OCI-LY1 (cell line): ENCODE results near the gene CLDND1.

Experiments used
- EZH2 ChIP-seq: fragments of 200-600 bp; sonication (generic), shearing (Covaris generic); IDR thresholded peaks from 2 replicates; pipeline ENCODE4 v1.8.0; 2017; ENCODE audit warnings: borderline replicate concordance, mixed run types, mild to moderate bottlenecking, antibody characterized with exemption, low read length, moderate library complexity, mixed read lengths
- TF ChIP-seq, protein P1 (sequence below): fragments of 200-600 bp; sonication (generic), shearing (Covaris generic); IDR thresholded peaks from 2 replicates; pipeline ENCODE4 v1.5.1; 2017; ENCODE audit warnings: mild to moderate bottlenecking, antibody characterized with exemption, low read length, moderate library complexity, mixed read lengths

DNA sequence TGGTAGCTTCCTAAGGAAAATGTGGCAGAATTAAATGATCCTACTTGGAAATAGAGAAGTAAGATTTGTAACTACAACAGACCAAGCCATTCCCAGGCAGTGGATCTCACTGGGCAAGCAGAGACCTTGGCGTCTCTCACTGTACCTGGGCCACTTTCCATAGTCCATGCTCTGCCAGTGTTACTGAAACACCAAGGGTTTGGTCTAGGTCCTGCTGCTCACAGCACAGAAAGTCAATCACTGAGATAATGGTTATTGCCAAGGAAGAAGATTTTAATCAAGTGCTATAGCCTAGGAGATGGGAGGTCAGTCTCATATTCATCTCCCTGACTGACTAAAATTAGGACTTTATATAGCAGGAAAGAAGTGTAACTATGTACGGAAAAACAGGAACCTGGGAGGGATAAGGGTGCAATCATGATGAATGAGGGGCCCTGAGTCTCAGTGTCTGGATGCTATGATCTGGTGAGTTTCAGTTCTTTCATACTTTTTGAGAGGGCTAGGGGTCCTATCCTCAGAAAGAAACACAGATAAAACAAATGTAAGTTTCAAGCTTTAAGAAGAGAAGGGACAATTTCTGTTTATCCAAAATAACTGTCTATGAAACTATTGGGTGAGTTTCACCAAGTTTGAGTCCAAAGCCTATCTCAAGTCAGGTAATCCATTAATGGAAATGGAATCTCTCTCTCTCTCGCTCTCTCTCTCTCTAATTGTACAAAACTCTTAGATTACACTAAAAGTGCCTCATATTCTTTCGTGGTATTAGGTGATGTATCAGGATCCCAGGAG, 29.7 kb upstream of the CLDND1 start:
- TF ChIP-seq, protein P1, sequence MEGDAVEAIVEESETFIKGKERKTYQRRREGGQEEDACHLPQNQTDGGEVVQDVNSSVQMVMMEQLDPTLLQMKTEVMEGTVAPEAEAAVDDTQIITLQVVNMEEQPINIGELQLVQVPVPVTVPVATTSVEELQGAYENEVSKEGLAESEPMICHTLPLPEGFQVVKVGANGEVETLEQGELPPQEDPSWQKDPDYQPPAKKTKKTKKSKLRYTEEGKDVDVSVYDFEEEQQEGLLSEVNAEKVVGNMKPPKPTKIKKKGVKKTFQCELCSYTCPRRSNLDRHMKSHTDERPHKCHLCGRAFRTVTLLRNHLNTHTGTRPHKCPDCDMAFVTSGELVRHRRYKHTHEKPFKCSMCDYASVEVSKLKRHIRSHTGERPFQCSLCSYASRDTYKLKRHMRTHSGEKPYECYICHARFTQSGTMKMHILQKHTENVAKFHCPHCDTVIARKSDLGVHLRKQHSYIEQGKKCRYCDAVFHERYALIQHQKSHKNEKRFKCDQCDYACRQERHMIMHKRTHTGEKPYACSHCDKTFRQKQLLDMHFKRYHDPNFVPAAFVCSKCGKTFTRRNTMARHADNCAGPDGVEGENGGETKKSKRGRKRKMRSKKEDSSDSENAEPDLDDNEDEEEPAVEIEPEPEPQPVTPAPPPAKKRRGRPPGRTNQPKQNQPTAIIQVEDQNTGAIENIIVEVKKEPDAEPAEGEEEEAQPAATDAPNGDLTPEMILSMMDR = no peak
- no peak for TF ChIP-seq EZH2
